Measurements from ENCODE around the gene MAL. TPM values are rescaled to one million over a fixed set of nuclear protein-coding genes. Genes with fewer than 3 reads are reported as not detected.

MAL gene
- total and polyA plus RNA-seq, 2 of the 13 experiments (the other 11 are each of a cell fraction or from before 2014, with no cell fraction given) = not detected

DNA sequence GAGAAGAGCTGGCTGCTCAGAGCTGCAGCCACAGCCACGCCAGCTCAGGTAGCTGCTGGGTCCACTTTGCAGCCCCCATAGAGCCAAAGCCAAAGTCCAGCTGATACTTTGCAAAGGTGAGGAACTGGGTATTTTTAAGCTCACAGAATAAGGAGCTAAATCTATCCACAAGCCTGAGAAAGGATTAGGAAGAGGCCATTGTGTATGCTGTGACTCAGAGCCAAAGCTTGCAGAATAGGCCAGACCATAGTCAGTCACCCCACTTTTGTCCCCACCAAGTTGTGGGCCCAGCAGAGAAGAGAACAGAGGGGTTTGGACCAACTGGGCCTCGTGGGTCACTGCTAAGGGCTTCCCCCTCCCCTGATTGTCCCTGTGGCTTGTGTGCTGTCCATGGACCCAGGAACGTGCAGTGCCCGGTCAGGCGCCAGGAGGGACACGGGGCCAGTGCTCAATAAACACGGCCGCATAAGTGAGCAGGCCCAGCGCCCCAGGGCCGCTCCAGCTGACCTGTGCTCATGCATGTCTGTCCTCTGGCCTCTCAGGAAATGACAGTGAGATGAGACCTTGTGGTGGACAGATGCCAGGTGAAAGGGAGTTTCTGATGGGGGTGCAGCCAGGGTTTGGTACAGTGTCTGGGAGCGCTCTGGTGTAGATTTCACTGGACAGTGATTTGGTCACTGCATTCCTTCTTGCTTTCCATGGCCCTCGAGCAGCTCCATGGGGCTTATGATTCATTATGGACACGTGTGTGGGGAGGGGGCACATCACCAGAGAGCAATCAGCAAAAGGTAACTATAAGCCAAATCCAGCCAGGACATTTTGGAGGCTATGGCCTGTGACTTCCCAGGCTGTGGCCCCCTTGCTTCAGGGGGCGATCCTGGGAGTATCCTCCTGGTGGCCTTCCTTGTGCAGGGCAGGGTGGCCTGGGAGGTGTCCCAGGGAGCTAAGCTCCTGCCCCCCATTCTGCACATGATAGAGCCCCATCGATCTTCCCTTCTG is 31.3 kb downstream of the MAL start (continued):
- TF ChIP-seq, protein P1, sequence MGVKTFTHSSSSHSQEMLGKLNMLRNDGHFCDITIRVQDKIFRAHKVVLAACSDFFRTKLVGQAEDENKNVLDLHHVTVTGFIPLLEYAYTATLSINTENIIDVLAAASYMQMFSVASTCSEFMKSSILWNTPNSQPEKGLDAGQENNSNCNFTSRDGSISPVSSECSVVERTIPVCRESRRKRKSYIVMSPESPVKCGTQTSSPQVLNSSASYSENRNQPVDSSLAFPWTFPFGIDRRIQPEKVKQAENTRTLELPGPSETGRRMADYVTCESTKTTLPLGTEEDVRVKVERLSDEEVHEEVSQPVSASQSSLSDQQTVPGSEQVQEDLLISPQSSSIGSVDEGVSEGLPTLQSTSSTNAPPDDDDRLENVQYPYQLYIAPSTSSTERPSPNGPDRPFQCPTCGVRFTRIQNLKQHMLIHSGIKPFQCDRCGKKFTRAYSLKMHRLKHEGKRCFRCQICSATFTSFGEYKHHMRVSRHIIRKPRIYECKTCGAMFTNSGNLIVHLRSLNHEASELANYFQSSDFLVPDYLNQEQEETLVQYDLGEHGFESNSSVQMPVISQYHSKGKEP (CRISPR knock-in tag; IDR thresholded peaks at IDR 0.05) = no peak
- TF ChIP-seq, protein P2, sequence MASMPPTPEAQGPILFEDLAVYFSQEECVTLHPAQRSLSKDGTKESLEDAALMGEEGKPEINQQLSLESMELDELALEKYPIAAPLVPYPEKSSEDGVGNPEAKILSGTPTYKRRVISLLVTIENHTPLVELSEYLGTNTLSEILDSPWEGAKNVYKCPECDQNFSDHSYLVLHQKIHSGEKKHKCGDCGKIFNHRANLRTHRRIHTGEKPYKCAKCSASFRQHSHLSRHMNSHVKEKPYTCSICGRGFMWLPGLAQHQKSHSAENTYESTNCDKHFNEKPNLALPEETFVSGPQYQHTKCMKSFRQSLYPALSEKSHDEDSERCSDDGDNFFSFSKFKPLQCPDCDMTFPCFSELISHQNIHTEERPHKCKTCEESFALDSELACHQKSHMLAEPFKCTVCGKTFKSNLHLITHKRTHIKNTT (CRISPR knock-in tag; IDR thresholded peaks at IDR 0.05) = no peak
- TF ChIP-seq ZNF879 (CRISPR knock-in tag; IDR thresholded peaks at IDR 0.05) (no peak), ISL2 (CRISPR knock-in tag; IDR thresholded peaks at IDR 0.05) (no peak), CHD2 (IDR thresholded peaks at IDR 0.05; ENCODE audit: low read depth, low read length) (no peak), KLF15 (CRISPR knock-in tag; IDR thresholded peaks at IDR 0.05; ENCODE audit: borderline replicate concordance) (no peak), ZNF607 (CRISPR knock-in tag; IDR thresholded peaks at IDR 0.05; ENCODE audit: borderline replicate concordance) (no peak), ZNF577 (CRISPR knock-in tag; IDR thresholded peaks at IDR 0.05; ENCODE audit: borderline replicate concordance, low read depth) (no peak), ASH2L (IDR thresholded peaks at IDR 0.05; ENCODE audit: insufficient read length, low read depth, low read length) (peak; percentile 23), ZNF788 (CRISPR knock-in tag; IDR thresholded peaks at IDR 0.05; ENCODE audit: borderline replicate concordance) (0 out of 2 replicates have a peak, but pooled peaks have one; percentile 11)
- TF ChIP-seq, protein P3, sequence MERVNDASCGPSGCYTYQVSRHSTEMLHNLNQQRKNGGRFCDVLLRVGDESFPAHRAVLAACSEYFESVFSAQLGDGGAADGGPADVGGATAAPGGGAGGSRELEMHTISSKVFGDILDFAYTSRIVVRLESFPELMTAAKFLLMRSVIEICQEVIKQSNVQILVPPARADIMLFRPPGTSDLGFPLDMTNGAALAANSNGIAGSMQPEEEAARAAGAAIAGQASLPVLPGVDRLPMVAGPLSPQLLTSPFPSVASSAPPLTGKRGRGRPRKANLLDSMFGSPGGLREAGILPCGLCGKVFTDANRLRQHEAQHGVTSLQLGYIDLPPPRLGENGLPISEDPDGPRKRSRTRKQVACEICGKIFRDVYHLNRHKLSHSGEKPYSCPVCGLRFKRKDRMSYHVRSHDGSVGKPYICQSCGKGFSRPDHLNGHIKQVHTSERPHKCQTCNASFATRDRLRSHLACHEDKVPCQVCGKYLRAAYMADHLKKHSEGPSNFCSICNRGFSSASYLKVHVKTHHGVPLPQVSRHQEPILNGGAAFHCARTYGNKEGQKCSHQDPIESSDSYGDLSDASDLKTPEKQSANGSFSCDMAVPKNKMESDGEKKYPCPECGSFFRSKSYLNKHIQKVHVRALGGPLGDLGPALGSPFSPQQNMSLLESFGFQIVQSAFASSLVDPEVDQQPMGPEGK (CRISPR knock-in tag; IDR thresholded peaks at IDR 0.05) = peak; percentile 46
- TF ChIP-seq, protein P4, sequence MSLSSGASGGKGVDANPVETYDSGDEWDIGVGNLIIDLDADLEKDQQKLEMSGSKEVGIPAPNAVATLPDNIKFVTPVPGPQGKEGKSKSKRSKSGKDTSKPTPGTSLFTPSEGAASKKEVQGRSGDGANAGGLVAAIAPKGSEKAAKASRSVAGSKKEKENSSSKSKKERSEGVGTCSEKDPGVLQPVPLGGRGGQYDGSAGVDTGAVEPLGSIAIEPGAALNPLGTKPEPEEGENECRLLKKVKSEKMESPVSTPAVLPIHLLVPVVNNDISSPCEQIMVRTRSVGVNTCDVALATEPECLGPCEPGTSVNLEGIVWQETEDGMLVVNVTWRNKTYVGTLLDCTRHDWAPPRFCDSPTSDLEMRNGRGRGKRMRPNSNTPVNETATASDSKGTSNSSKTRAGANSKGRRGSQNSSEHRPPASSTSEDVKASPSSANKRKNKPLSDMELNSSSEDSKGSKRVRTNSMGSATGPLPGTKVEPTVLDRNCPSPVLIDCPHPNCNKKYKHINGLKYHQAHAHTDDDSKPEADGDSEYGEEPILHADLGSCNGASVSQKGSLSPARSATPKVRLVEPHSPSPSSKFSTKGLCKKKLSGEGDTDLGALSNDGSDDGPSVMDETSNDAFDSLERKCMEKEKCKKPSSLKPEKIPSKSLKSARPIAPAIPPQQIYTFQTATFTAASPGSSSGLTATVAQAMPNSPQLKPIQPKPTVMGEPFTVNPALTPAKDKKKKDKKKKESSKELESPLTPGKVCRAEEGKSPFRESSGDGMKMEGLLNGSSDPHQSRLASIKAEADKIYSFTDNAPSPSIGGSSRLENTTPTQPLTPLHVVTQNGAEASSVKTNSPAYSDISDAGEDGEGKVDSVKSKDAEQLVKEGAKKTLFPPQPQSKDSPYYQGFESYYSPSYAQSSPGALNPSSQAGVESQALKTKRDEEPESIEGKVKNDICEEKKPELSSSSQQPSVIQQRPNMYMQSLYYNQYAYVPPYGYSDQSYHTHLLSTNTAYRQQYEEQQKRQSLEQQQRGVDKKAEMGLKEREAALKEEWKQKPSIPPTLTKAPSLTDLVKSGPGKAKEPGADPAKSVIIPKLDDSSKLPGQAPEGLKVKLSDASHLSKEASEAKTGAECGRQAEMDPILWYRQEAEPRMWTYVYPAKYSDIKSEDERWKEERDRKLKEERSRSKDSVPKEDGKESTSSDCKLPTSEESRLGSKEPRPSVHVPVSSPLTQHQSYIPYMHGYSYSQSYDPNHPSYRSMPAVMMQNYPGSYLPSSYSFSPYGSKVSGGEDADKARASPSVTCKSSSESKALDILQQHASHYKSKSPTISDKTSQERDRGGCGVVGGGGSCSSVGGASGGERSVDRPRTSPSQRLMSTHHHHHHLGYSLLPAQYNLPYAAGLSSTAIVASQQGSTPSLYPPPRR (CRISPR knock-in tag; IDR thresholded peaks at IDR 0.05; ENCODE audit: borderline replicate concordance) = no peak
- TF ChIP-seq, protein P5, sequence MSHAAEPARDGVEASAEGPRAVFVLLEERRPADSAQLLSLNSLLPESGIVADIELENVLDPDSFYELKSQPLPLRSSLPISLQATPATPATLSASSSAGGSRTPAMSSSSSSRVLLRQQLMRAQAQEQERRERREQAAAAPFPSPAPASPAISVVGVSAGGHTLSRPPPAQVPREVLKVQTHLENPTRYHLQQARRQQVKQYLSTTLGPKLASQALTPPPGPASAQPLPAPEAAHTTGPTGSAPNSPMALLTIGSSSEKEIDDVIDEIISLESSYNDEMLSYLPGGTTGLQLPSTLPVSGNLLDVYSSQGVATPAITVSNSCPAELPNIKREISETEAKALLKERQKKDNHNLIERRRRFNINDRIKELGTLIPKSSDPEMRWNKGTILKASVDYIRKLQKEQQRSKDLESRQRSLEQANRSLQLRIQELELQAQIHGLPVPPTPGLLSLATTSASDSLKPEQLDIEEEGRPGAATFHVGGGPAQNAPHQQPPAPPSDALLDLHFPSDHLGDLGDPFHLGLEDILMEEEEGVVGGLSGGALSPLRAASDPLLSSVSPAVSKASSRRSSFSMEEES (CRISPR knock-in tag; IDR thresholded peaks at IDR 0.05) = no peak

All from HepG2 (cell line).